Upper lobe of left lung (tissue), 4 donors: ENCODE data around the gene C17orf107.

Experiments
- CTCF ChIP-seq, 6 experiments: fragments of 450-650 bp in 4 of 6; fragments of 200-600 bp in 2 of 6; sonication (generic) in 2 of 6; IDR thresholded peaks; one replicate each; pipeline ENCODE4 v1.5.1; 2016 to 2019; ENCODE audit warnings: antibody characterized with exemption in 6 of 6
- POLR2A ChIP-seq, 4 donors: fragments of 450-650 bp; IDR thresholded peaks; one replicate each; pipeline ENCODE4 v1.5.1; 2016 to 2017; ENCODE audit warnings: antibody characterized with exemption in 4 of 4, mild to moderate bottlenecking in 2 of 4

GRCh38 chr17:4932756-4933155 lies 33.4 kb downstream of the C17orf107 start:
- no peak for TF ChIP-seq CTCF (IDR thresholded peaks at IDR 0.05)
- no peak for TF ChIP-seq POLR2A (IDR thresholded peaks at IDR 0.05)
